H1 (cell line): Measurements from ENCODE around the gene KLHDC4. TPM values are rescaled to one million over a fixed set of nuclear protein-coding genes. Genes with fewer than 3 reads are reported as not detected.
"Not testable (repeated sequence)": the region's sequence is repeated elsewhere in the genome, so short reads cannot be mapped to it uniquely, and the experiment has no call there.

Experiments used
- CTCF ChIA-PET: fragments of 300-600 bp; sonication (Branson Sonifier 250); formaldehyde crosslinking; loops from one replicate; lab custom pipeline; 2021; ENCODE audit not compliant: partially characterized antibody; lab: Charles Lee
- POLR2A ChIA-PET: fragments of 300-600 bp; sonication (Branson Sonifier 250); formaldehyde crosslinking; loops from one replicate; lab custom pipeline; 2021; ENCODE audit warnings: inconsistent platforms; ENCODE audit not compliant: partially characterized antibody; lab: Charles Lee
- DNase-seq, 2 experiments: peaks; one replicate each; pipeline versions ENCODE4 v3.0.0 to v3.0.0-alpha.2; 2010 to 2022; ENCODE audit warnings: low spot score in 2 of 2, low read depth in 1 of 2, mixed read lengths in 1 of 2
- FAIRE-seq: peaks from 2 replicates; lab custom pipeline; 2011; peaks lifted over from hg19 to GRCh38; lab: Jason Lieb, UNC
- H2AFZ ChIP-seq: 2 replicates; pipeline ENCODE4 v1.8.1; 2012; ENCODE audit warnings: low read length, inconsistent platforms
- H2AK5ac ChIP-seq: 2 replicates; pipeline ENCODE4 v1.6.1; 2013; ENCODE audit warnings: low read depth, low read length
- H2BK120ac ChIP-seq: replicated peaks from 2 replicates; pipeline ENCODE3; 2013; ENCODE audit warnings: low read depth, low read length, inconsistent platforms
- H2BK12ac ChIP-seq: 2 replicates; pipeline ENCODE4 v1.6.1; 2013; ENCODE audit warnings: low read depth, low read length
- H2BK15ac ChIP-seq: 2 replicates; pipeline ENCODE4 v1.6.1; 2013; ENCODE audit warnings: low read length
- H2BK20ac ChIP-seq: 2 replicates; pipeline ENCODE4 v1.6.1; 2013; ENCODE audit warnings: low read length
- H2BK5ac ChIP-seq: 2 replicates; pipeline ENCODE4 v1.6.1; 2013; ENCODE audit warnings: low read depth, low read length
- H3K14ac ChIP-seq: 2 replicates; pipeline ENCODE4 v1.6.1; 2013; ENCODE audit warnings: inconsistent platforms; ENCODE audit not compliant: insufficient read length
- H3K18ac ChIP-seq: 2 replicates; pipeline ENCODE4 v1.6.1; 2013; ENCODE audit warnings: low read length; ENCODE audit errors: extremely low read depth
- H3K23ac ChIP-seq: 2 replicates; pipeline ENCODE4 v1.6.1; 2013; ENCODE audit warnings: inconsistent platforms; ENCODE audit not compliant: insufficient read length
- H3K23me2 ChIP-seq: 2 replicates; pipeline ENCODE4 v1.6.1; 2013; ENCODE audit warnings: low read depth, low read length
- H3K27ac ChIP-seq: 2 replicates; pipeline ENCODE4 v1.6.1; 2011; ENCODE audit warnings: low read depth, low read length, inconsistent platforms
- H3K27me3 ChIP-seq, 4 experiments: replicated peaks in 1 of 4; 1 replicate in 1 of 4; 2 replicates in 3 of 4; pipeline versions ENCODE4 v1.6.1 to v1.8.1; 2011 to 2013; ENCODE audit warnings: low read length in 3 of 4, mild to moderate bottlenecking in 3 of 4, inconsistent platforms in 2 of 4, mixed read lengths in 2 of 4, moderate library complexity in 1 of 4; ENCODE audit not compliant: control insufficient read depth in 3 of 4, insufficient read depth in 3 of 4; ENCODE audit errors: extremely low read depth in 1 of 4
- H3K36me3 ChIP-seq, 4 experiments: 2 replicates each; pipeline versions ENCODE4 v1.6.1 to v1.8.1; 2011 to 2013; ENCODE audit warnings: mild to moderate bottlenecking in 4 of 4, low read length in 3 of 4, moderate library complexity in 2 of 4, control low read depth in 1 of 4, inconsistent platforms in 1 of 4; ENCODE audit not compliant: insufficient read depth in 4 of 4, control insufficient read depth in 2 of 4
- H3K4ac ChIP-seq: replicated peaks from 2 replicates; pipeline ENCODE3; 2013; ENCODE audit warnings: low read length, low read depth, mixed read lengths, inconsistent platforms; ENCODE audit not compliant: insufficient read length
- H3K4me1 ChIP-seq, 4 experiments: replicated peaks in 1 of 4; 1 replicate in 1 of 4; 2 replicates in 3 of 4; pipeline versions ENCODE4 v1.6.1 to v1.8.1; 2011 to 2013; ENCODE audit warnings: low read length in 3 of 4, inconsistent platforms in 2 of 4, mixed read lengths in 1 of 4; ENCODE audit not compliant: insufficient read depth in 4 of 4, control insufficient read depth in 3 of 4
- H3K4me2 ChIP-seq, 2 experiments: 2 replicates each; pipeline versions ENCODE4 v1.6.1 to v1.8.1; 2011 to 2013; ENCODE audit warnings: low read depth in 2 of 2, low read length in 2 of 2, control low read depth in 1 of 2, inconsistent platforms in 1 of 2, mild to moderate bottlenecking in 1 of 2; ENCODE audit not compliant: insufficient read depth in 1 of 2
- H3K4me3 ChIP-seq, 4 experiments: fragments of 200-600, 300-600 bp in 1 of 4; sonication (generic), shearing (Covaris generic), sonication (Bioruptor Twin) in 1 of 4; 2 replicates each; pipeline versions ENCODE4 v1.5.1 to v1.8.1; 2011 to 2016; ENCODE audit warnings: low read length in 4 of 4, low read depth in 3 of 4, control low read depth in 2 of 4, inconsistent platforms in 2 of 4, mild to moderate bottlenecking in 2 of 4, mixed read lengths in 1 of 4, moderate library complexity in 1 of 4; ENCODE audit not compliant: insufficient read depth in 2 of 4; ENCODE audit errors: extremely low read depth in 1 of 4
- H3K56ac ChIP-seq: replicated peaks from 2 replicates; pipeline ENCODE3; 2013; ENCODE audit warnings: low read depth, mild to moderate bottlenecking, mixed read lengths, low read length, inconsistent platforms; ENCODE audit not compliant: insufficient read length
- H3K79me1 ChIP-seq: 2 replicates; pipeline ENCODE4 v1.6.1; 2013; ENCODE audit warnings: low read depth, low read length, control low read depth
- H3K79me2 ChIP-seq, 2 experiments: 2 replicates each; pipeline versions ENCODE4 v1.6.1 to v1.8.1; 2012 to 2013; ENCODE audit warnings: low read length in 2 of 2, mild to moderate bottlenecking in 2 of 2, inconsistent platforms in 1 of 2; ENCODE audit not compliant: insufficient read depth in 2 of 2, control insufficient read depth in 1 of 2
- H3K9ac ChIP-seq, 4 experiments: replicated peaks in 1 of 4; 1 replicate in 1 of 4; 2 replicates in 3 of 4; pipeline versions ENCODE4 v1.6.1 to v1.8.1; 2011 to 2013; ENCODE audit warnings: low read depth in 3 of 4, low read length in 3 of 4, control low read depth in 2 of 4, mild to moderate bottlenecking in 2 of 4, moderate library complexity in 2 of 4, inconsistent platforms in 1 of 4; ENCODE audit errors: extremely low read depth in 1 of 4
- H3K9me3 ChIP-seq, 2 experiments: 2 replicates each; pipeline versions ENCODE4 v1.6.1 to v1.8.1; 2012 to 2013; ENCODE audit warnings: mild to moderate bottlenecking in 2 of 2, moderate library complexity in 2 of 2, control low read depth in 1 of 2, inconsistent platforms in 1 of 2, low read depth in 1 of 2, low read length in 1 of 2, mixed read lengths in 1 of 2; ENCODE audit not compliant: insufficient read depth in 2 of 2
- H4K20me1 ChIP-seq, 2 experiments: replicated peaks in 1 of 2; 2 replicates each; pipeline versions ENCODE3 to v1.8.1; 2011 to 2013; ENCODE audit warnings: inconsistent platforms in 2 of 2, low read length in 2 of 2, mild to moderate bottlenecking in 1 of 2; ENCODE audit not compliant: insufficient read depth in 2 of 2, control insufficient read depth in 1 of 2
- H4K5ac ChIP-seq: 2 replicates; pipeline ENCODE4 v1.6.1; 2013; ENCODE audit warnings: low read length, low read depth, mixed read lengths, inconsistent platforms; ENCODE audit not compliant: insufficient read length
- H4K8ac ChIP-seq: 2 replicates; pipeline ENCODE4 v1.8.0; 2013; ENCODE audit warnings: mild to moderate bottlenecking, moderate library complexity, low read length, inconsistent platforms; ENCODE audit not compliant: insufficient read depth; ENCODE audit errors: extremely low read depth
- H4K91ac ChIP-seq: replicated peaks from 2 replicates; pipeline ENCODE3; 2013; ENCODE audit warnings: low read length, mixed read lengths, inconsistent platforms; ENCODE audit not compliant: insufficient read length
- WGBS, 2 experiments: shearing (Covaris generic) in 1 of 2; methylation state at CpG; one replicate each; pipeline versions ENCODE4 v1.1.6 to v1.1.7; 2013 to 2015; ENCODE audit warnings: low lambda C conversion rate in 2 of 2, mixed read lengths in 2 of 2, inconsistent platforms in 1 of 2, low coverage in 1 of 2, missing lambda C conversion rate in 1 of 2; ENCODE audit not compliant: insufficient replicate concordance in 2 of 2, insufficient coverage in 1 of 2, insufficient read length in 1 of 2; ENCODE audit errors: extremely low coverage in 1 of 2, missing lambda C conversion rate in 1 of 2; 5-methylcytosine and 5-hydroxymethylcytosine counted together
- polyA plus RNA-seq, 7 experiments: library from polyadenylated mRNA; depleted of rRNA in 3 of 7; stranded (reverse) in 5 of 7; unstranded in 2 of 7; fragments of >200 nt in 5 of 7; fragments of 200-250 nt in 2 of 7; gene quantifications; 1 replicate in 5 of 7; 2 replicates in 1 of 7; 4 replicates in 1 of 7; pipeline versions ENCODE4 v1.2.1 to v1.2.3, GENCODE V29; 2011 to 2013; ENCODE audit warnings: missing spikeins in 2 of 7, mixed read lengths in 2 of 7
- total RNA-seq: library from RNA; stranded (reverse); fragmentation: NEBNext Ultra II Directional; extraction: Animal tissue kit (Norgen Biotek cat#: 25700); gene quantifications from 2 replicates; pipeline ENCODE4 v1.2.1, GENCODE V29; 2021

The KLHDC4 gene
- total and polyA plus RNA-seq, 2 of the 8 experiments (the other 6 are each of a cell fraction or from before 2014, with no cell fraction given), result 23.7 to 63.9 TPM

DNA sequence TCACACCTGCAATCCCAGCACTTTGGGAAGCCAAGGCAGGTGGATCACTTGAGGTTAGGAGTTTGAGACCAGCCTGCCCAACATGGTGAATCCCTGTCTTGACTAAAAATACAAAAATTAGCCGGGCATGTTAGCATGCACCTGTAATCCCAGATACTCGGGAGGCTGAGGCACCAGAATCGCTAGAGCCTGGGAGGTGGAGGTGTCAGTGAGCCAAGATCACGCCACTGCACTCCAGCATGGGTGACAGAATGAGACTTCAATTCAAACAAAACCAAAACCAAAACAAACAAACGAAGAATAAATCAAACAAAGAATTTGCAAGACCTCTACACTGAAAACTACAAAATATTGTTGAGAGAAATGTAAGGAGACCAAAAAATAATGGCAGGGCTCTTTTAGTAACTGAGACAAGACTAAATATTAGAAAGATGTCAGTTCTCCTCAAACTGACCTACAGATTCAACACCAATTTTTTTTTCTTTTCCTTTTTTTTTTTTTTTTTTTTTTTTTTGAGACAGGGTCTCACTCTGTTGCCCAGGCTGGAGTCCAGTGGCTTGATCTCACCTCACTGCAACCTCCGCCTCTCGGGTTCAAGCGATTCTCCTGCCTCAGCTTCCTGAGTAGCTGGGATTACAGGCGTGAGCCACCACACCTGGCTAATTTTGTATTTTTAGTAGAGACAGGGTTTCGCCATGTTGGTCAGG lies 23.1 kb upstream of the KLHDC4 start:
- FAIRE-seq, H2BK20ac ChIP-seq: not testable (repeated sequence)
- CTCF ChIA-PET, result interaction anchor here (0.6 to 4.6 kb wide), 5 partner anchors 9 to 455 kb away, joined by 3 to 44 read pairs (median 4); no protein-coding TSS in a partner anchor

More for the DNA sequence above, 23.1 kb upstream of the KLHDC4 start:
- not testable (repeated sequence) for H2BK15ac ChIP-seq, H3K4me1 ChIP-seq, H4K91ac ChIP-seq, H3K9me3 ChIP-seq, H3K4me3 ChIP-seq, H3K9ac ChIP-seq, H3K4ac ChIP-seq, H4K20me1 ChIP-seq, H2BK5ac ChIP-seq, H4K5ac ChIP-seq, H3K79me2 ChIP-seq, DNase-seq, H3K23me2 ChIP-seq, H3K14ac ChIP-seq, H3K23ac ChIP-seq, H3K27me3 ChIP-seq, H3K79me1 ChIP-seq, H2BK12ac ChIP-seq, H3K27ac ChIP-seq, H3K4me2 ChIP-seq, H2AK5ac ChIP-seq, H2BK120ac ChIP-seq, H3K56ac ChIP-seq, H2AFZ ChIP-seq, H3K36me3 ChIP-seq, H3K18ac ChIP-seq, H4K8ac ChIP-seq
- POLR2A ChIA-PET, result interaction anchor here (0.6 to 1.3 kb wide), 2 partner anchors 14 to 36 kb away, joined by 3 read pairs; no protein-coding TSS in a partner anchor
- 92% methylated on average over 10 of the region's 10 CpGs; no CpG with 5 or more reads in 1 of the 2 experiments for WGBS, 2 experiments
